DOHH2 (cell line): Measurements from ENCODE around the gene SIT1.

ENCODE experiments used
- CTCF ChIP-seq: fragments of 200-600 bp; sonication (generic); IDR thresholded peaks from one replicate; pipeline ENCODE4 v1.5.1; 2014; ENCODE audit warnings: antibody characterized with exemption, mild to moderate bottlenecking, low read depth, low read length; ENCODE audit not compliant: poor library complexity, severe bottlenecking
- EZH2phosphoT487 ChIP-seq: fragments of 200-600 bp; sonication (generic); IDR thresholded peaks from 2 replicates; pipeline ENCODE4 v1.6.1; 2017; ENCODE audit warnings: borderline replicate concordance, mild to moderate bottlenecking, antibody characterized with exemption, low read length, moderate library complexity, mixed read lengths

DNA sequence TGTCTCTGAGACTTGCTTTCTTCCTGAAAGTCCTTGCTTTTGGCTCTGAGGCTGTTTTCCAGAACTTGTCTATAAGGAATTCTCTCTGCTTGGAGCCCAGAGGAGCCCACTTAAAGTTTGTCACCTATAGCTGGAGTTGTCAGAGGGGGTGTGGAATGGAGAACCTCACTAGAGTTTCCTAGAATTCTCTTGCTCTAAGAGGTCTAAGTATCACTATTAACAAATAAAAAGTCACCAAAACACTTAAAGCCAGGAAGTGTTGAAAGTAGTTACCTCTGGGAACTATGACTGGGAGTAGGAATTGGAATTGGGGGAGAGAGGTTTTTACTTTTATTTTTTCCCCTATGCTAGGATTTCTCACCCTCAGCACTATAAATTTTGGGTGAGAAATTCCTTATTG lies 15.0 kb downstream of the SIT1 start:
- no peak for TF ChIP-seq CTCF
- no peak for TF ChIP-seq EZH2phosphoT487
